GM12891 (cell line): ENCODE results near the gene TMEM236.

Experiments used
- POLR2A ChIP-seq: IDR thresholded peaks from 2 replicates; pipeline ENCODE4 v1.6.1; 2011; ENCODE audit warnings: low read depth, low read length, control low read depth
- POLR2AphosphoS5 ChIP-seq: IDR thresholded peaks from 2 replicates; pipeline ENCODE4 v1.6.1; 2011; ENCODE audit warnings: low read depth, low read length, control low read depth
- SPI1 ChIP-seq: IDR thresholded peaks from 2 replicates; pipeline ENCODE4 v1.6.1; 2011; ENCODE audit warnings: low read depth, low read length, control low read depth
- TAF1 ChIP-seq: IDR thresholded peaks from 2 replicates; pipeline ENCODE4 v1.6.1; 2011; ENCODE audit warnings: low read depth, low read length, control low read depth

DNA sequence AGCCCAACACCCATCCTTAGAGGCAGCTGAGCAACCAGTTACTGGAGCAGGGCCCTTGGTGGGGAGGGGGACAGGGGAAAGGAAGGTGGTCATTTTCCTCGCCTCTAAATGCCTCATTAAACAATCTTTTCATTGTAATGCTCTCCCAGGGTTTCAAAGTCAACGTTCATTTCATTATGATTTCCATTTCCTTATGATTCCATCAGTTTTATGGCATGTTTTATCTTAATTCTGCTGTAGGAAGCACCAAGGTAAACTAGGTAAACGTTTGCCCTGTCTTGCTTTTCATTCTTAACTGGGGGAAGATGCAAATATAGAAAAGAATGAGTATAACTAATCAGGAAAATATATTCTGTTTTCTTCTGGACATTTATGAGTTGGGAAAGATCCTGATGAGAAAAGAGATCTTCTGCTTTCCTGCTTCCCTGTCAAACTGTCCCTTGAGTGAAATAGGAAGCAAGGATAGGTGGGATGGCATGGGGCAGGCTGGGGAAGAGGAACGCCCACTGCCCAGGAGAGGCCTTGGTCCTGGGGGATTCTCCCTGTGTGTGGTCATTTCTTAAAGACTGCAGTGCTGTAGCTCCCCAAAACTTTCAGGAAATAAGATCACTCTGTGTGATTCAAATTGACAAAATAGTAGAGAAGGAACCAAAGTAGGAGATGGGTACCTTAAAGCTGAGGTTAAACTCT lies 20.5 kb upstream of the TMEM236 start:
- no peak for TF ChIP-seq POLR2AphosphoS5
- no peak for TF ChIP-seq SPI1
- TF ChIP-seq POLR2A: no peak
- TF ChIP-seq TAF1: no peak
